ENCODE measurements around the gene C17orf107. TPM values are rescaled to one million over a fixed set of nuclear protein-coding genes. Genes with fewer than 3 reads are reported as not detected.
A peak's percentile ranks its signal among the peaks of the same experiment; 100 is the strongest.

The C17orf107 gene
- total and polyA plus RNA-seq, 2 donors: 1.7 to 7.7 TPM

DNA sequence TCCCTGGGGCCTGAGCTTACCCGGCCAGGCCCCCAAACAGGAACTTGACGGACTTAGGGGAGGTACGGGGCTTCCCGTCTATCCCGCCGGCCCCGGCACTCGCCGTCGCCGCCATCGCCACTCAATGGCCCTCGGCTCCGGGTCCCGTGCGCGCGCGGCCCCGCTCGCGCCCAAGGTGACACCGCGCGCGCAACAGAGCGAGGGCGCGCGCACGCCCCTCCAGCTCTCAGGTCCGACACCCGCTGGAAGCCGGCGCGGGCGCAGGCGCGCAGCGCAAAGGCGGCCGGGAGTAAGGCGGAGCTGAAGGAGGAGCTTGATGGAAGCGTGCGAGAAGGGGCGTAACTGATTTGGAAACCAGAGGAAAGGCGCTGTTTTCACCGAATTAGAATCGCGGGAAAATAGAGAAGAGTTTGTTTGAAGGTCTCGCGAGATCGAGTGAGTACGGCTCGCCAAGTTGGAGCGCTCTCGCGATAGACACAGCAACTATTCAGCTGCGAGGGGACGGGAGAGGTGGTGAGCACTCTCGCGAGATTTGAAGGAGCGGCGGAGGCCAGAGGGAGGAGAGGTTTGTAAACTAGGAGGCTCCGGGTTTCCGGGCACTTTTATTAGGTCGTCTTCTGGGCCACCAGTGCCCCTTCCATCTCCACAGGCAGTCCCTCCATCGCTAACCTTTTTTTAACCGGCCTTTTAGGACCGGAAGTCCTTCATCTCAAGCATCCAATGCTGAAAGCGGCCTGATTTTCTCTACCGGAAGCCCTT, 40.6 kb downstream of the C17orf107 start, which contains the start of the genes RNF167 and SLC25A11:
Gene RNF167 (plus strand): TSS at position 473 of the 759 bp plus-strand sequence. CDS start 642 bp downstream, outside the sequence.
Gene SLC25A11 (minus strand): TSS at position 251 of the 759 bp plus-strand sequence. CDS start 136 bp downstream, at position 115.
- no peaks in the 10 kb centered on the region for H3K4me1 ChIP-seq (ENCODE audit: insufficient read depth)
- H3K27ac ChIP-seq (ENCODE audit: low read depth): peak within 1 kb of the TSS; percentile 94
- H3K4me3 ChIP-seq (ENCODE audit: low read depth, low read length): peak within 1 kb of the TSS; percentile 76
- H3K36me3 ChIP-seq (ENCODE audit: insufficient read depth): peaks cover 3% of the 10 kb centered on the region
- under 1% methylated on average over 72 of the region's 72 CpGs for WGBS
- peak; percentile 100 for DNase-seq (ENCODE audit: extremely low spot score)

DNA sequence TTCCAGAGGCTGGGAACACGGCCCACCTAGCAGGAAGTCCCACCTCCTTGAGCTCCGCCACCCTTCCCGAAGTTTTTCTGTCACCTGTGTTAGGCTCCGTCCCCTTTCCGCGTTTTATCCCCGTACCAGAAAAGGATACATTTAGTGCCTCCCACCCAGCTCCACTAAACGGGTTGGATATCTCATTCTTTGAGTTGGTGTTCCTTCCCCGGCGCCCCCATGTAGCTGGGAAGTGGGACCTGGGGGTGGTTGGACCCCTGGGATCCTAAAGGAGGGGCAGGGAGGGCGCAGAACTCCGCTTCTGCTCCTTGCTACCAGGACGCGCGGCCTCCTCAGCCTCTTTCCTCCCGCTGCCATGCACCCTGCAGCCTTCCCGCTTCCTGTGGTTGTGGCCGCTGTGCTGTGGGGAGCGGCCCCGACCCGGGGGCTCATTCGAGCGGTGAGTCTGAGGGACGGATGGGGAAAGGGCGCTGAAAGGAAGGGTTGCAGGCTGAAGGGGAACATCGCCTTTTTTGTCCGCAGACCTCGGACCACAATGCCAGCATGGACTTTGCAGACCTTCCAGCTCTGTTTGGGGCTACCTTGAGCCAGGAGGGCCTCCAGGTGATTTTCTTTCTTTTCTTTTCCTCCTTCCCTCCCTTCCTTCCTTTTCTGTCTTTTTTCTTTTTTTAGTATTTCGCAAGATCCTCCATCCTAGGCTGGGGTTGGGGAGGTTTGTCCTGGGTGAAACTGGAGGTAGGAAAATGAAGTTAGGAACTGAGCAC, 41.4 kb downstream of the C17orf107 start:
- Histone ChIP-seq H3K4me3 (ENCODE audit: low read depth, low read length) (peak overlapping the region; percentile 76), H3K27ac (ENCODE audit: low read depth) (peak overlapping the region; percentile 94), H3K4me1 (ENCODE audit: insufficient read depth) (no peaks in the 10 kb centered on the region), H3K36me3 (ENCODE audit: insufficient read depth) (peaks cover 3% of the 10 kb centered on the region)
- DNase-seq (ENCODE audit: extremely low spot score): no peak
- WGBS: 1% methylated on average over 29 of the region's 29 CpGs

DNA sequence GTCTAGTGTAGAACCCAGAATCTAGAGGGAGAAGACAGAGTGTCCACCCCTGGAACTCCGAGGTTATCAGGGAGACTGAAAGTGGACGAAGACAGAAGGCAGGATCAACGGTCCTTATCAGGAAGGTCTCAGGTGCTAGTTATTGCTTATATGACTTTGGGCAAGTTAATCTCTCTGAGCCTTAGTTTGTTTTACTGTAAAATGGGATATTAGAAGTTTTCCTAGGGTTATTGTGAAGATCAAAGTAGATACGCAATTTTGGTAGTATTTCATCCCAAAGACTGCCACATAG, 41.9 kb downstream of the C17orf107 start:
- H3K4me3 ChIP-seq (ENCODE audit: low read depth, low read length): peak overlapping the region; percentile 76
- no peaks in the 10 kb centered on the region for H3K4me1 ChIP-seq (ENCODE audit: insufficient read depth)
- H3K27ac ChIP-seq (ENCODE audit: low read depth): no peak overlapping the region
- WGBS: 57% methylated on average over 4 of the region's 4 CpGs
- DNase-seq (ENCODE audit: extremely low spot score): no peak
- H3K36me3 ChIP-seq (ENCODE audit: insufficient read depth): peaks cover 3% of the 10 kb centered on the region

DNA sequence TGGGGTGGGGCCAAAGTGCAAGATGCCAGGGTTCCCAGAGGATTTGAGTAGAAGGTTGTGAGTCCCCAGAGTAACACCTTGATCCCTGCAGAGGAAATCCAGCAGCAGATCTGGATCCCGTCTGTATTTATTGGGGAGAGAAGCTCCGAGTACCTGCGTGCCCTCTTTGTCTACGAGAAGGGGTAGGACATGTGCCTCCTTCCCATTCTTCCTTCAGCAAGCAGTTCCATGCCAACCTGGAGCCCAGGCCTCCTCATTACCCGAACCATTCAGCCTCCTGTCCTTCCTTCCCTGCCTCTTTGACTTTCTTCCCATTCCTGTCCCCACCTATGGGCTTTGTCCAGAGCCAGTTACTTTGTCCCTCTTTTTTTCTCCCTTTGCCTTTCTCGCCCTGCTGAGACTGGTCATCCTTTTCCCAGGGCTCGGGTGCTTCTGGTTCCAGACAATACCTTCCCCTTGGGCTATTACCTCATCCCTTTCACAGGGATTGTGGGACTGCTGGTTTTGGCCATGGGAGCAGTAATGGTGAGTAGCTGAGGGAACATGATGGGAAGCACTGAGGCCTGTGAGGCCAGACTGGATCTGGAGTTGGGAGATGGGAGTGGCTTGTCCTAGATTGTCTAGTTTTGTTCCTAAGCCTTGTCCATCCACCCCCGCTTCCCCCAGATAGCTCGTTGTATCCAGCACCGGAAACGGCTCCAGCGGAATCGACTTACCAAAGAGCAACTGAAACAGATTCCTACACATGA, 43.6 kb downstream of the C17orf107 start:
- whole genome bisulfite sequencing: 72% methylated on average over 13 of the region's 13 CpGs
- Histone ChIP-seq H3K4me3 (ENCODE audit: low read depth, low read length) (no peak overlapping the region), H3K4me1 (ENCODE audit: insufficient read depth) (no peaks in the 10 kb centered on the region), H3K36me3 (ENCODE audit: insufficient read depth) (peaks cover 3% of the 10 kb centered on the region), H3K27ac (ENCODE audit: low read depth) (no peak overlapping the region)
- no peak for DNase-seq (ENCODE audit: extremely low spot score)

DNA sequence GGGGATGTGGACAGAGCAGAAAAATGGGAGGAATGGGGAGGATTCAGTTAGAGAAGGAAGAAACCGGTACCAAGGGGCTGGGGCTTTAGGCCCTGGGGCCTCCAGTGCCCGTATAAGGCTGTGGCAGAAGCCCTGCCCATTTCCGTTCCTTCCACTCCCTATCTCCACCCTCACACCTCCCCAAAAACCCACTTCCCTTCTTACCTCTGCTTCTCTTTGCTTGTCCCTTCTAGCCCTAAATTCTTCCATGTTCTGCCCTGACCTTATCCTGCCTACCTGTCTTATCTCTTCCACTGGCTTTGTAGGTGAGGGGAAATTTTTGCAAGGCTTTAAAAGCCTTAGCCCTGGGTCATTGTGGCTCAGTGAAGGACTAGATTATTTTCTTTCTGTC, 44.8 kb downstream of the C17orf107 start:
- Histone ChIP-seq H3K4me1 (ENCODE audit: insufficient read depth) (no peaks in the 10 kb centered on the region), H3K27ac (ENCODE audit: low read depth) (no peak overlapping the region), H3K36me3 (ENCODE audit: insufficient read depth) (peaks cover 3% of the 10 kb centered on the region), H3K4me3 (ENCODE audit: low read depth, low read length) (no peak overlapping the region)
- WGBS: 37% methylated on average over 3 of the region's 3 CpGs
- DNase-seq (ENCODE audit: extremely low spot score): no peak

DNA sequence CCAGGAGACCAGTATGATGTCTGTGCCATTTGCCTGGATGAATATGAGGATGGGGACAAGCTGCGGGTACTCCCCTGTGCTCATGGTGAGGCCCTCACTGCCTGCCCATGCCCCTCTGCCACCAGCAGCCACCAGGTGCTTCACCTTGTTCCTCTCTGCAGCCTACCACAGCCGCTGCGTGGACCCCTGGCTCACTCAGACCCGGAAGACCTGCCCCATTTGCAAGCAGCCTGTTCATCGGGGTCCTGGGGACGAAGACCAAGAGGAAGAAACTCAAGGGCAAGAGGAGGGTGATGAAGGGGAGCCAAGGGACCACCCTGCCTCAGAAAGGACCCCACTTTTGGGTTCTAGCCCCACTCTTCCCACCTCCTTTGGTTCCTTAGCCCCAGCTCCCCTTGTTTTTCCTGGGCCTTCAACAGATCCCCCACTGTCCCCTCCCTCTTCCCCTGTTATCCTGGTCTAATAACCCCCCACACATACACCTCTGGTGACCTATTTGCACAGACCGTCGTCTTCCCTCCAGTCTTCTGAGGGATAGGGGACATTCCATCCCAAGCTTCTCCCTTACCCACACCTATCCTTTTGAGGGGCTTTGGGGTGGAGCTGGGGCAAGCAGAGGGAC, 45.3 kb downstream of the C17orf107 start:
- Histone ChIP-seq H3K4me1 (ENCODE audit: insufficient read depth) (no peaks in the 10 kb centered on the region), H3K4me3 (ENCODE audit: low read depth, low read length) (no peak overlapping the region), H3K36me3 (ENCODE audit: insufficient read depth) (peaks cover 3% of the 10 kb centered on the region), H3K27ac (ENCODE audit: low read depth) (peak overlapping the region; percentile 47)
- WGBS: 66% methylated on average over 8 of the region's 8 CpGs
- no peak for DNase-seq (ENCODE audit: extremely low spot score)

DNA sequence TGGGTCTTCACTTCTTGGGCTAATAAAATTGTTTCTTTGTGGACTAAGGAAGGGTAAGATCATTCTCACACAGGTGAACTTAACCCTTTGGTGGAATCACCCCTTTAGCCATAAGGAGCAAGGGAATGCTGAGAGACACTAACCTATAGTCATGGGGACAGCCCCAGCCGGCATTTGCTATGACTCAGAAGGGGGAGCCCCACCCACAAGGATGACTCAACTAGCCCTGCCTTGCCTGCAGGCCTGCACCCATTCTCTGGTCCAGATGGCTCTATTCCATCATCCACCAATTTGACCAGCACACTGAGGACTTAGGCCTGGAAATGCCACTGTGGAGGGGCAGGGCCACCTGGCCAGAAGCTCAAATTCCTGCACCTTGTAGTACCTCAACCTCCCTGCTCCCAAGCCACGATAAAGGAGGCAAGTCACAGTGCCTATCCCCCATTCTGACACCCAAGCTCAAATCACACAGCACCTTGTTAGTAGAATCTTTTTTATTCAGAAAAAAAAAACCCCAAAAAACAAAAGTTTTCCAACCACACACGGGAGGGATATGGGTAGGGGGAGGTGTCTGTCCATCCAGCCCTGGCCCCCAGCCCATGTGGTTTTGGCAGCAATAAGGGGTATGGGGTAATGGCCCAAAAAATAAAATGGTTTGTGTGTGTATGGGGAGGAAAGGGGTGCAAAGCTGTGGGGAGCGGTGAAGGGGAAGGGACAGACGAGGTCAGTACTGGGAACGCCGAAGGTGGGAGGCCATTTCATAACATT, 46.0 kb downstream of the C17orf107 start:
- WGBS: 41% methylated on average over 7 of the region's 7 CpGs
- DNase-seq (ENCODE audit: extremely low spot score): no peak
- Histone ChIP-seq H3K4me3 (ENCODE audit: low read depth, low read length) (no peak overlapping the region), H3K27ac (ENCODE audit: low read depth) (peak overlapping the region; percentile 61), H3K4me1 (ENCODE audit: insufficient read depth) (no peaks in the 10 kb centered on the region), H3K36me3 (ENCODE audit: insufficient read depth) (peaks cover 3% of the 10 kb centered on the region)

- 39% methylated on average over 4 of the region's 4 CpGs for WGBS
- no peaks in the 10 kb centered on the region for H3K4me1 ChIP-seq (ENCODE audit: insufficient read depth)
- no peak for DNase-seq (ENCODE audit: extremely low spot score)
- no peak overlapping the region for H3K4me3 ChIP-seq (ENCODE audit: low read depth, low read length)
- peaks cover 3% of the 10 kb centered on the region for H3K36me3 ChIP-seq (ENCODE audit: insufficient read depth)
- H3K27ac ChIP-seq (ENCODE audit: low read depth): peak overlapping the region; percentile 61
Measured at GRCh38 chr17:4945944-4946280, 46.6 kb downstream of the C17orf107 start.

GRCh38 chr17:4946312-4946976, 47.1 kb downstream of the C17orf107 start:
- Histone ChIP-seq H3K4me3 (ENCODE audit: low read depth, low read length) (peak overlapping the region; percentile 97), H3K36me3 (ENCODE audit: insufficient read depth) (peaks cover 3% of the 10 kb centered on the region), H3K27ac (ENCODE audit: low read depth) (no peak overlapping the region), H3K4me1 (ENCODE audit: insufficient read depth) (no peaks in the 10 kb centered on the region)
- WGBS: 30% methylated on average over 16 of the region's 16 CpGs
- DNase-seq (ENCODE audit: extremely low spot score): no peak

DNA sequence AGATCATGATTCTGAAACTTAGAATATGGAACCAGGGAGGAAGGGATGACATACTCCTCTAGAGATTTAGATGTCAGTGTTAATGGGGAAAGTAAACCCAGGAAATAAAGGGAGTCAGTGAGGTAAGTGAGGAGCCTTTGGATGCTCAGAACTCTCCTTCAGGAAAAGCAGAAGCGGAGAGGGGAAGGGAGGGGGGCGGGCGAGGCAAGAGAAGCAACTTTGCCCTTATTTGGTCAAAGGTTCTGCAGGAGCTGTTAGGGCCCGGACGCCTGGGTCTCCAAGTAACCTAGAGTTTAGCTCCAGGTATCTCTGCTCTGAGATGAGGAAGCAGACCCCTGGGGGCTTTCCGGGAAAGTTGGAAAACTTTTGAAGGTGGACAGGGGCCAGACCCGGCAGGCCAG, 47.7 kb downstream of the C17orf107 start:
- WGBS: 1% methylated on average over 7 of the region's 7 CpGs
- Histone ChIP-seq H3K4me3 (ENCODE audit: low read depth, low read length) (peak overlapping the region; percentile 97), H3K36me3 (ENCODE audit: insufficient read depth) (peaks cover 3% of the 10 kb centered on the region), H3K4me1 (ENCODE audit: insufficient read depth) (no peaks in the 10 kb centered on the region), H3K27ac (ENCODE audit: low read depth) (peak overlapping the region; percentile 57)
- DNase-seq (ENCODE audit: extremely low spot score): no peak

- WGBS: under 1% methylated on average over 56 of the region's 56 CpGs
- DNase-seq (ENCODE audit: extremely low spot score): no peak
Measured at GRCh38 chr17:4947411-4948165, 48.3 kb downstream of the C17orf107 start.

More at GRCh38 chr17:4947411-4948165, 48.3 kb downstream of the C17orf107 start:
- H3K4me3 ChIP-seq (ENCODE audit: low read depth, low read length): peak overlapping the region; percentile 97
- H3K36me3 ChIP-seq (ENCODE audit: insufficient read depth): peaks cover 3% of the 10 kb centered on the region
- H3K27ac ChIP-seq (ENCODE audit: low read depth): peak overlapping the region; percentile 99
- H3K4me1 ChIP-seq (ENCODE audit: insufficient read depth): no peaks in the 10 kb centered on the region

Measured in urinary bladder (tissue), 4 donors.